ENCODE data around the gene CACNA1B.

DNA sequence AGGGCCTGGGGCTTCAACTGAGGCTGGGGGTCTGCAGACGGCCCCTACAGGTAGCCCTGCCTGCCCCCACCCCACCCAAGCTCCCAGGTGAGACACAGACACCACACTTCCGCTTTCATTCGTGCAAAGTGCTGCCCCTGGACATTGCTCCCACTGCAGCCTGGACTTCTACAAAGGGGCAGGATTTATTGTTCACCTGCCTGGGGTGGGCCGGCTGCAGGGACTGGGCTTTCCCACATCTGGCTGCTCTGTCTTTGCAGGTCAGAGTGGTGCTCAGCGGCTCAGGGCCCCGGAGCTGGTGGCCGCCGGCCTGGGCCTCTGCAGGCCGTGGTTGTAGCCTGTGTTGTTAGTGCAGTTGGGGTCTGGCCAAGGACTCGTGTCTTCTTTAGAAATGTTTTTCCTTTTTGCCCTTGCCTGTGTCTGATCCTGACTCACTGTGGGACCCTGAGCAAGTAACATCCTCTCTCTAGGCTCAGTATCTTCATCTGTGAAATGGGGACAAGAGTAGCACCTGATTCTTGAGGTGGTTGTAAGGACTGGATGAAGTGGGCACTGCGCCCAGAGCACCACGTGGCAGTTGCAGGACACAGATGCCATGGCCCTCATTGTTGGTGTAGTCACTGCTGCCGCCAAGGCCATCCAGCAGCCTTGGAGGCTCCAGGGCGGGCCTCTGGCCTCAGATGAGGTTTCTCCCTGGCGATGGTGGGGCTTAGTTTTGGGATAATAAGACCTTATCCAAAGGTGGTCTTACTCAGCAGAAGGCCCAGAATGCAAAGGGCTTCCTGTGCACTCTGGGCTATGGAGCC lies 143.9 kb downstream of the CACNA1B start:
- TF ChIP-seq, protein P1, sequence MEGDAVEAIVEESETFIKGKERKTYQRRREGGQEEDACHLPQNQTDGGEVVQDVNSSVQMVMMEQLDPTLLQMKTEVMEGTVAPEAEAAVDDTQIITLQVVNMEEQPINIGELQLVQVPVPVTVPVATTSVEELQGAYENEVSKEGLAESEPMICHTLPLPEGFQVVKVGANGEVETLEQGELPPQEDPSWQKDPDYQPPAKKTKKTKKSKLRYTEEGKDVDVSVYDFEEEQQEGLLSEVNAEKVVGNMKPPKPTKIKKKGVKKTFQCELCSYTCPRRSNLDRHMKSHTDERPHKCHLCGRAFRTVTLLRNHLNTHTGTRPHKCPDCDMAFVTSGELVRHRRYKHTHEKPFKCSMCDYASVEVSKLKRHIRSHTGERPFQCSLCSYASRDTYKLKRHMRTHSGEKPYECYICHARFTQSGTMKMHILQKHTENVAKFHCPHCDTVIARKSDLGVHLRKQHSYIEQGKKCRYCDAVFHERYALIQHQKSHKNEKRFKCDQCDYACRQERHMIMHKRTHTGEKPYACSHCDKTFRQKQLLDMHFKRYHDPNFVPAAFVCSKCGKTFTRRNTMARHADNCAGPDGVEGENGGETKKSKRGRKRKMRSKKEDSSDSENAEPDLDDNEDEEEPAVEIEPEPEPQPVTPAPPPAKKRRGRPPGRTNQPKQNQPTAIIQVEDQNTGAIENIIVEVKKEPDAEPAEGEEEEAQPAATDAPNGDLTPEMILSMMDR (IDR thresholded peaks at IDR 0.05): no peak
- TF ChIP-seq EZH2 (IDR thresholded peaks at IDR 0.05; ENCODE audit: borderline replicate concordance, insufficient read depth, low read depth, low read length, poor library complexity, severe bottlenecking): no peak
